Panc1 (cell line): ENCODE measurements around the gene EDEM3.

ENCODE experiments used
- CTCF ChIP-seq: fragments of 450-650 bp; IDR thresholded peaks from 2 replicates; pipeline ENCODE4 v1.5.1; 2017; ENCODE audit warnings: mild to moderate bottlenecking
- POLR2AphosphoS5 ChIP-seq: IDR thresholded peaks from 2 replicates; pipeline ENCODE4 v1.6.1; 2012; ENCODE audit warnings: mild to moderate bottlenecking, low read depth, low read length, moderate library complexity
- REST ChIP-seq, 2 experiments: IDR thresholded peaks; 2 replicates each; pipeline ENCODE4 v1.6.1; 2011 to 2012; ENCODE audit warnings: low read depth in 2 of 2, control low read depth in 1 of 2, low read length in 1 of 2, mild to moderate bottlenecking in 1 of 2, moderate library complexity in 1 of 2; ENCODE audit not compliant: insufficient read depth in 1 of 2

- TF ChIP-seq CTCF (no peak), POLR2AphosphoS5 (no peak), REST (IDR thresholded peaks at IDR 0.05; ENCODE audit: insufficient read depth in 1 of 2, low read depth in 2 of 2, low read length in 1 of 2) (no peak)
Observed at GRCh38 chr1:184656221-184656620, 98.4 kb downstream of the EDEM3 start.
